ENCODE measurements around the gene B9D2.

GRCh38 chr19:41324231-41324702 lies 39.7 kb downstream of the B9D2 start:
- TF ChIP-seq, protein P1, sequence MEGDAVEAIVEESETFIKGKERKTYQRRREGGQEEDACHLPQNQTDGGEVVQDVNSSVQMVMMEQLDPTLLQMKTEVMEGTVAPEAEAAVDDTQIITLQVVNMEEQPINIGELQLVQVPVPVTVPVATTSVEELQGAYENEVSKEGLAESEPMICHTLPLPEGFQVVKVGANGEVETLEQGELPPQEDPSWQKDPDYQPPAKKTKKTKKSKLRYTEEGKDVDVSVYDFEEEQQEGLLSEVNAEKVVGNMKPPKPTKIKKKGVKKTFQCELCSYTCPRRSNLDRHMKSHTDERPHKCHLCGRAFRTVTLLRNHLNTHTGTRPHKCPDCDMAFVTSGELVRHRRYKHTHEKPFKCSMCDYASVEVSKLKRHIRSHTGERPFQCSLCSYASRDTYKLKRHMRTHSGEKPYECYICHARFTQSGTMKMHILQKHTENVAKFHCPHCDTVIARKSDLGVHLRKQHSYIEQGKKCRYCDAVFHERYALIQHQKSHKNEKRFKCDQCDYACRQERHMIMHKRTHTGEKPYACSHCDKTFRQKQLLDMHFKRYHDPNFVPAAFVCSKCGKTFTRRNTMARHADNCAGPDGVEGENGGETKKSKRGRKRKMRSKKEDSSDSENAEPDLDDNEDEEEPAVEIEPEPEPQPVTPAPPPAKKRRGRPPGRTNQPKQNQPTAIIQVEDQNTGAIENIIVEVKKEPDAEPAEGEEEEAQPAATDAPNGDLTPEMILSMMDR (conservative IDR thresholded peaks at IDR 0.05 in 1 of 2, IDR thresholded peaks at IDR 0.05 in 1 of 2; ENCODE audit: extremely low read depth in 1 of 2, insufficient read depth in 1 of 2, low read depth in 1 of 2, low read length in 2 of 2) = no peak
- TF ChIP-seq EZH2 (IDR thresholded peaks at IDR 0.05; ENCODE audit: borderline replicate concordance, low read length) = no peak

Data from mammary epithelial cell (primary cell).